ENCODE results near the gene ASPN. TPM values are rescaled to one million over a fixed set of nuclear protein-coding genes. Genes with fewer than 3 reads are reported as not detected.

The ASPN gene
- total and polyA plus RNA-seq, 9 of the 15 experiments (the other 6 are each of a cell fraction or from before 2014, with no cell fraction given): 0.03 to 0.07 TPM; not detected in 7

- no TSS peak for BruUV-seq (replicated peaks)
- H4K20me1 ChIP-seq (replicated peaks; ENCODE audit: control insufficient read depth, insufficient read depth, low read length): no peaks in the 10 kb centered on the region
- ATAC-seq (no peak), DNase-seq (ENCODE audit: extremely low read depth in 1 of 4, low spot score in 3 of 4) (no peak), FAIRE-seq (no peak)
- no peaks in the 10 kb centered on the region for H3K27me3 ChIP-seq (ENCODE audit: control insufficient read depth in 2 of 2, insufficient read depth in 2 of 2, low read length in 2 of 2)
- no peaks in the 10 kb centered on the region; a peak in 1 of 5 replicates for H3K4me1 ChIP-seq (replicated peaks in 1 of 2; ENCODE audit: control insufficient read depth in 2 of 2, insufficient read depth in 2 of 2, low read length in 2 of 2)
- intact Hi-C loops (cut with micrococcal nuclease): no loop called here
- no peaks in the 10 kb centered on the region for H3K79me2 ChIP-seq (ENCODE audit: control insufficient read depth, insufficient read depth, low read length)
- in situ Hi-C loops (cut with MboI): no loop called here
- 88% methylated on average over 1 of the region's 1 CpG for WGBS (ENCODE audit: insufficient coverage, low coverage, missing lambda C conversion rate)
- H2AFZ ChIP-seq (ENCODE audit: low read depth, low read length): no peak overlapping the region
- no peaks in the 10 kb centered on the region for H3K9me3 ChIP-seq (replicated peaks; ENCODE audit: control insufficient read depth, insufficient read depth, low read depth, low read length)
- no peak overlapping the region for H3K27ac ChIP-seq (ENCODE audit: extremely low read depth, low read depth, low read length)
- ChIA-PET POLR2A (interaction anchor here (1.7 kb wide), 2 partner anchors 9 kb away, joined by 4 to 9 read pairs; no protein-coding TSS in a partner anchor), CTCF (ENCODE audit: low intra/inter-chr PET ratio) (no interaction called here)
- no peaks in the 10 kb centered on the region for H3K9me1 ChIP-seq (ENCODE audit: control insufficient read depth, insufficient read depth, low read length)
- no peak overlapping the region for H3K4me3 ChIP-seq
- no peak overlapping the region for H3K9ac ChIP-seq (ENCODE audit: insufficient read depth in 1 of 2, low read depth in 2 of 2, low read length in 2 of 2)
- no peak overlapping the region for H3K4me2 ChIP-seq (ENCODE audit: insufficient read depth, low read length)
- no peaks in the 10 kb centered on the region for H3K36me3 ChIP-seq (ENCODE audit: control insufficient read depth, insufficient read depth, low read length)
- TF ChIP-seq OTX1 (CRISPR knock-in tag; IDR thresholded peaks at IDR 0.05) (no peak), POLR2A (conservative IDR thresholded peaks at IDR 0.05) (no peak), TGIF2 (CRISPR knock-in tag; IDR thresholded peaks at IDR 0.05) (no peak), MLX (CRISPR knock-in tag; conservative IDR thresholded peaks at IDR 0.05) (no peak), HOXB6 (CRISPR knock-in tag; IDR thresholded peaks at IDR 0.05; ENCODE audit: borderline replicate concordance) (no peak), HMGN3 (IDR thresholded peaks at IDR 0.05; ENCODE audit: borderline replicate concordance, extremely low read depth, insufficient read length, low read depth, low read length) (no peak), ZHX1 (conservative IDR thresholded peaks at IDR 0.05; ENCODE audit: low read length) (no peak), NCOR1 (IDR thresholded peaks at IDR 0.05) (no peak)
These were observed 5.3 kb downstream of the ASPN start for GRCh38 chr9:92476962-92477361.

Measured in K562 (cell line).